ENCODE results near the gene PCBP2.

PCBP2 gene

DNA sequence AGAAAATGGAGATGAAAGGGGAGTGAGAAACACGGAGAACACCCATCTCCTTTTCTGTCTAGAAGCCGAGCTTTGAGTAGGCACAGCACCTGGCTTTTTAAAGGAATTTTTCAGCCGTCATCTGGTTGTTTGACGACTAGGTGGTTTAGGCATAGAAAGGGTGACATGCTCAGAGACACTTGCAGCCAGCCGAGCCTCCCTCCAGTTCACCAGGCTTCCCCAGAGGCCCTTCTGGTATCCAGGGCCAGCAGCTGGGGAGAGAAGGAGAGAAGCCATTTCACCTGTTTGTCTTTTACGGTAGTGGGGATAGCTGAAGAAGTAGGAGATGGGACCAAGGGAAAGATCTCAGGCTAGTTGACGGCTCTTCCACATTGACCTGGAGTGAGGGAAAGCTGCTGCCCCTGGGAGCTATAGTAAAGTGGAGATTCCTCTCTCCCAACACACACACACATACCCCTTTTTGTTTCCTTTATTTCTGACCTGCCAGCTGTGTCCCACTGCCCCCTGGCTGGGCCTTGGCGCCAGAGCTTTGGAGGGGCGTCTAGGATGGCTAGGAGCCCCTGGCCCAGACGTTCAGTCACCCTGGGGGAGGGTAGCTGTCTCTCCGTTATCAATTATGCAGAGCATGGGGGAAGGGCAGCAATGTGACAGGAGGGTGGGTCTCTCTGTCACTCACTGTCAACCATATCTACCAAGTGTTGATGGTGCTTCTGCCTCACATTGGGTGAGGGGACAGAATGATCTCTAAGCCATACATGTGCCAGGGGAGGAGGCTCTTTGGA, 41.9 kb downstream of the PCBP2 start:
- DNase-seq (ENCODE audit: low read depth): no peak

DNA sequence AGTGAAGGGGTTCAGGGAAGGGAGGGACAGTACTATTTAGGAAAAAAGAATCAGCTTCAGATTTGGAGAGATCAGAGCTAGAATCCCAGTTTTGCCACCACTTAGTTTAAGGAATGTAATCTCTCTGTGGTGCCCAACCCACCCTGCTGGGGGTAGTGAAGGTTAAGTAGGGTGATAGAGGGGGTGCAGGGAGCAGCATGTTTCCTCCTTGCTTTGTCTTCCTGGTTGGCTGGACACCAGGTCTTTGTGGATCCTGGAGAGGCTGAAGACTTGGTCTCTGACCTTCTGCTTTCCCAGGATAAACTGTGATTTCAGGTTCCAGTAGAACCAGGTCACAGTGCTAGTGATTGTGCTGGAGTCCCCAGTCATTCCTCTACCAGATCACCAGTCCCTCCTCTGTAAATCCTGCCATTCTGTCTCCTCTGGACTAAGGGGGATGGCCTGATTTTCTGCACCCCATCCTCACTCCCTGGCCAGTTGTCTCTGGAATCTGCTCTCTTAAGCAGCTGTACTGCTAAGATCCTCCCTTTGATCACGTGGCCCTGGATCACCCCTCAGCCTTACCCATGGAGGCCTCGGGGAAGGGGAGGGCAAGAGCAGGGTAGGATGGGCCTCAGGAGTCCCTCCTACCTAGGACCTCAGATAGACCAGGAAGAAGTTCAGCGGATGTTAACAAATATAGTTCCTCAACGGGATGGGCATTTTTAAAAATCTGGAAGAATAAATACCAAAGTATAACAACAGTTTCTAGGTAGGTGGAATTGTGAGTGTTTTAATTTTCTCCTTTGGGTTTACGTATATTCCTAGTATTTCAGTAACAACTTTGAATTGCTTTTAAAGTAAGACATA, 44.2 kb downstream of the PCBP2 start:
- no peak for DNase-seq (ENCODE audit: low read depth)

DNA sequence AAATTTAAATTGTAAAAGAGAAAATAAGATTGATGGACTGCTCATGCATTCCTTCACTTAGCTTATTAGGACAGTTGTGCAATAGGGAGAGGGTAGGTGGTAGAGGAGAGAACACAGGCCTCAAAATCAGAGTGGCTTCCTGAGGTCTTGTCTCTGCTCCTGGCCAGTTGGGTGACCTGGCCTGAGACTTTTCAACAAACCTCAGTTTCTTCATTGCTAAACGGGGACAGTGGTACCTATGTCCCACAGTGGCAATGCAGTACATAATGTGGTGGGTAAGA, 44.8 kb downstream of the PCBP2 start:
- no peak for DNase-seq (ENCODE audit: low read depth)

GRCh38 chr12:53497461-53497860, 45.6 kb downstream of the PCBP2 start:
- no peak for DNase-seq (ENCODE audit: low read depth)

GRCh38 chr12:53498235-53498630, 46.3 kb downstream of the PCBP2 start:
- DNase-seq (ENCODE audit: low read depth): no peak

DNA sequence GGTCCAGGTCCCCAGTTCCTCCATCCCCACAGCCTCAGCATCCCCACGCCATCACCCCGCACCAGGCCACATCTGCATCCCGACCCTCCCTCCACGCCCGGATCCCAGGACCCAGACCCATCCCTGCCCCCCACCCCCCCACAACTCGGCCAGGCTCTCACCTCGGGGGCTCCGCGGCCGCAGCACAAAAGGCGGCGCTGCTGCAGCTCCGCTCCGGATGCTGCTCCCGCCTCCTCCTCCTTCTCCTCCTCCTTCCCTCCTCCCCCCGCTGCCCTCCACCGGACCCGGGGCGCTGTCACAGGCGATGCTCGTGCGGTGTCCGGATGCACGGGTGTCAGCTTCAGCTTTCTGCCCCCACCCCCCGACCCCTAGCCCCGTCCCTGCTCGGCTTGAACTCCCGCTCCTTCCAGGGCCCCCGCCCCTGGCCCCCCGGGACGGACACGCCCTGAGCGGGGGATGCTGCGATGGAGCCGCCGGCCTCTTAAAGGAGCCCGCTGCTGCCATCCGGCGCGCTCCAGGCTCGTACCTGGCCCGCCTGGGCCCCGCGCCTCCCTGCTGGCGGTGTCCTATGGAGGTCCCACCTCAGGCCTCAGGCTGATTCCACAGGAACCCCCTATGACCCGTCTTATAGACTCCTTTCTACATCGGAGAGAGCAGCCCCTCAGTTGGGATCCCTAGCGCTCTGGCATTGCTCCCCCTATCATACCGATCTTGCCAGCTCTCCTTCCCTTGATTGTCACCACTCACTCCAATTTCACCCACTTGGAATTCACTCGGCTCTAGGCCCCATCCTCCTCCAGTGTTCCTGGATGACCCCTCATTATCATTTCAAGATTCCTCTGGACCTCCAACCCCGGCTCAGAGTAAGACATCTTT, 47.6 kb downstream of the PCBP2 start, which contains the start of gene MAP3K12:
TSS of gene MAP3K12 (minus strand) at position 193 of the 876 bp plus-strand sequence. CDS start 12,067 bp downstream, outside the sequence.
- peak; percentile 31 for DNase-seq (ENCODE audit: low read depth)

DNA sequence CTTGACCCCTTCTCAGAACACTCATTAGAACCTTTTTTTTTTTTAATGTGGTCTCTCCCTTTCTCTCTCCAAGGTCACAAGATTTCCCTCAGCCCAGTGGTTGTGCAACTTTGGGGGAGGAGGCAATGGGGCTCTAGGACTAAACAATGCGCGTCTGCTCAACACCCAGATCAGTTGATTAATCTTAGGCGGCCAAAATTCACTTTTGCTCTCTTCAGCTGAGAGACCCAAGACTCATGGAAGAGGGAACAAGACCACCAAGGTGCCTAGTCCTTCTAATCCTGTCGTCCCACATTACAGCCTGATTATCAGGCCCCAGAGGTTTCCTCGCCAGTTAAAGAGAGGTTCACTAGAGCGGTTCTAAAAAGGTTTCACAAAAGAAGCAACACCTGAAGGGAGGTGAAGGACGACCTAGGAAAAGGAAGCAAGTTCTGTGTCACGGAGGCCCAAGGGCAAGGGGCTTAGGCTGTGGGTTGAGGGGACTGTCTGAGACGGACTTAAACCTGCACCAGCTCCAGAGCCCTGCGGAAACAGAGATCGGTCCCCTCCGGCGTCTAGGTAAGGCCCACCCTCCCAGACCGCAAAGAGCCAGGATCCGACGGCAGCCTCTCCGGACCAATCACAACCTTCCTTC, 48.4 kb downstream of the PCBP2 start:
- DNase-seq (ENCODE audit: low read depth): no peak

DNA sequence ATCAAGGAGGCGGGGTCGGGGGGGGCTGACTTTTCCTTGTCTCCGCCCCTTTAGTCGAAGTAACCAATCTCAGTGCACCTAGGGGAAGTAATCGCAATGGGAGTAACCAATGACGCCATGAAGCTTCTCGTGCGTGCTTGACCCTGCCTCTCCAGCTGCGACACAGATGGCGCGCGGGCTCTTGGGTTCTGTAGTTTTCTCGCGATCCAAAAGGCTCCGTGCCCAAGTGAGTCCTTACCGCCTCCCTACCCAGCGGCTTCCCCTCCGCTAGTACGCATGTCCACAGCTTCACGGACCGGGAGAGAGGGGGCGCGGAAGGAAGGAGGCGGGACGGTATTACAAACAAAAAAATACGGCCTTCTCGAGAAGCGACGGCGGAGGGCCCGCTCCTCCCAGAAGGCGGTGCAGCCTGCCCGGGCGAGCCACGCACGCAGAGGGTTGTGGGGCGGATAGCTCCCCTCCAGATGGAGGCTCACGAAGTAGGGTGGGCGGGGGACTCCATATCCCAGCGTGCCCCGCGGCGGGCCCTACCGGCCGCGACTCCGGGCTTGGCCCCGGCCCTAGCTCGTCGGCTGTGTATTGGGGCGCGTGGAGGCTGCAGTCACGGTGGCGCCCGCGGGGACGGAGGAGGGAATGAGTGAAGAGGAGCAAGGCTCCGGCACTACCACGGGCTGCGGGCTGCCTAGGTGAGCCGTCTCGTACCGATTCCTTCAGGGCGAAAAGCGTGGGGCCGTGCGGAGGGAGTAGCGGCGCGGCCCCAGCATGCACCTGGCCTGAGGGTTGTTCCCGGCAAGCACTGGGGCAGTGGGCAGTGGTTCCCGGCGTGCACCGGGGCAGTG, 49.1 kb downstream of the PCBP2 start, which contains the start of gene TARBP2:
TSS of gene TARBP2 (plus strand) at position 508 of the 839 bp plus-strand sequence. CDS start at position 634, 126 bp downstream.
- DNase-seq (ENCODE audit: low read depth): peak; percentile 97

GRCh38 chr12:53501615-53502181, 49.8 kb downstream of the PCBP2 start:
- DNase-seq (ENCODE audit: low read depth): no peak

GRCh38 chr12:53502331-53502730, 50.4 kb downstream of the PCBP2 start:
- DNase-seq (ENCODE audit: low read depth): no peak

- DNase-seq (ENCODE audit: low read depth): no peak
These were observed 51.3 kb downstream of the PCBP2 start for GRCh38 chr12:53502983-53503728.

DNA sequence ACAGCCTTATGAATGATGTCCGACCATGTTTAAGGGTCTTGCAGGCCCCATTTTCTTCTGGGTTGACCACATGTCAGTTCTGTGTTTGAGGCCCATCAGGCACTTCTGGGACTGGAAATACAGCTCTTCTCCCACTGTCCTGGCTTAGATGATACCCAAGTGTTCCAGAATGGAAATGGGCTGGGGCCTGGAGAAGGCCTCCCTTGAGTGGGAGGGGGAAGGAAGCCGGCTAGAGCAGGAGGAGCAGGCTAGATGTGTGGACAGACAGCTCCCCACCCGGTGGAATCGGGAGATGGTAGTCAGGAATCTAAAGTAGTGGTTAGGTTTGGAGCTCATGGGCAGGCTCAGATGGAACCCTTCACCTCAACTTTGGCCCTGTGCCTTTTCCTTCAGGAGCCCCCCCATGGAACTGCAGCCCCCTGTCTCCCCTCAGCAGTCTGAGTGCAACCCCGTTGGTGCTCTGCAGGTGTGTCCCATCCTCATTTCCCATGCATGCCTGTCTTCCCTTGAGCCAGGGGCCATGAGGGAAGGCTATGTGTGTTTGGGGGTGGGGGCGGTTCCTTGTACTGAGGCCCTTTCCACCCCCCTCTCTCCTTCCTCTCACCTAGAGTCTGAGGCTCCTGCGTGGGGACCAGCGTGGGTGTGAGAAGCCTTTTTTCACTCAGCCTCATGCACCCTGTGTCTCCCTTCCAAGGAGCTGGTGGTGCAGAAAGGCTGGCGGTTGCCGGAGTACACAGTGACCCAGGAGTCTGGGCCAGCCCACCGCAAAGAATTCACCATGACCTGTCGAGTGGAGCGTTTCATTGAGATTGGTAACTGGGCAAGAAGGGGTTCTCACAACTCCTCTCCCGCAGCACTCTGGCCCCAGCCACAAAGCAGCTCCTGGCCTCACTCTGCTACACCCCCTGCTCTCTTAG, 52.4 kb downstream of the PCBP2 start:
- DNase-seq (ENCODE audit: low read depth): no peak

DNA sequence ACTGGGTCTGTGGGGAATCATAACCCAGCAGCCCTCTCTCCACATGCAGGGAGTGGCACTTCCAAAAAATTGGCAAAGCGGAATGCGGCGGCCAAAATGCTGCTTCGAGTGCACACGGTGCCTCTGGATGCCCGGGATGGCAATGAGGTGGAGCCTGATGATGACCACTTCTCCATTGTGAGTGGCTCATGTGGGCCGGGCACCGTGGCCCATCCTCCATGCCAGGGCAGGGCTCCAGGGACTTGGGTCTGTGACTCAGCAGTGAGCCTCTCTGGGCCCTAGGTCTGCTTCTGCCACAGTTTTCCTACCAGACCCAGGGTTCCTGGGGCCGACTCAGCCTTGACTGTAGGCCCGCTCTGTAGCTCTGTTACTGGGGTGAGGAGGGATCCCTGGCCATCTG, 53.2 kb downstream of the PCBP2 start:
- no peak for DNase-seq (ENCODE audit: low read depth)

GRCh38 chr12:53505555-53506449, 53.9 kb downstream of the PCBP2 start:
- no peak for DNase-seq (ENCODE audit: low read depth)

DNA sequence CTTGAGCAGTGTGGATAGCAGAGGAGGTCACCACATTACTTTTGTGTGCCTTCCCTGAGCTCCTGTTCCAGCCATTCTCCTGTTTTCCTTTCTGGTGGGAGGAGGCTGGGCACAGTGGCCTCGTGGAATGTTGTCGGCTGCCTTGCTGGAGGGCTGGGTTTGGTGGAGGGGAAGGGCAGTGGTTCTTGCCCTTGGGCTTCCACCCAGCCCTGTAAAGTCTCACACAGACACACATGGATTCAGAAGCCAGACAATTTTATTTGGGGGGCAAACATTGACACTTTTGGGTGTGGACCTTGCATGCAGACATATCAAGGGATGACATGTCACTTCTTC, 54.5 kb downstream of the PCBP2 start:
- DNase-seq (ENCODE audit: low read depth): no peak

DNA sequence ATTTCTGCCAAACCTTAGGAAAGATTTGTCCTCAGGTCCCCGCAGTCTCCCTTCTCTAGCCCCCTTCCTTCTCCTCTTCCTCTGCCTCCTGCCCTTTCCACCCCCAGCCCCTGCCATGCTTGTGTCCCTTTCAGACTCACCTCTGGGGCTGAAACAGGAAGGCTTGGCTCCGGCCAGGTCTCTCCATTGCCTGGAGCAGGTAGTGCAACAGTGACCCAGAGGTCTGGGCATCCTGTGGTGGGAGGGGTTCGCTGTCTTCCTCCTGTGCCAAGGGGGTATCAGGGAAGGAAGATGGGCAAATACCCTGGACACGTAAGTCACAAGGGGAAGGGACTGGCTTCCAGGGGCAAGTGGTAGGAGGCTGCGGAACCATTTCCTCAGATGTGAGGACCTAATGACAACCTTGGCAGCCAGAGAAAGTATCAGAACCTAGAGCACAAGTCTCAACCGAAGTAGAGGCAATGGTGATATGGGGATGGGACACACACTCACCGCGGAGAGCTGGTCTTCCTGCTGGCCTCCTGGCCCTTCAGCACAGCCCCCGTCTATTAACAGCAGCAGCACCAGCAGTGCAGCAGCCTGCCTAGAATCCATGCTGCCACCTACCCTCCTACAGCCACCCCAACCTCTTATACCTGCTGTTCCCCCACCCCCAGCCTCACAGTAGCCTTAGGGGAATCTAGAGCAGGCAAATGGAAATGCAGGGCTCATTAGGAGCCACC, 55.1 kb downstream of the PCBP2 start, which contains the start of gene NPFF:
TSS of gene NPFF (minus strand) at position 604 of the 722 bp plus-strand sequence. CDS start at position 594, 10 bp downstream.
- DNase-seq (ENCODE audit: low read depth): no peak

GRCh38 chr12:53507603-53507885, 55.6 kb downstream of the PCBP2 start:
- no peak for DNase-seq (ENCODE audit: low read depth)
